HEK293 (cell line): ENCODE measurements around the gene OXCT2.

Experiments
- CTCF ChIA-PET: fragments of 350-600 bp; formaldehyde crosslinking; extraction: SDS; loops from one replicate; lab custom pipeline; 2021; ENCODE audit warnings: antibody characterized with exemption; lab: Yijun Ruan, JAX
- POLR2A ChIA-PET: fragments of 300-600 bp; formaldehyde crosslinking; extraction: SDS; loops from one replicate; lab custom pipeline; 2020; ENCODE audit warnings: antibody characterized with exemption, inconsistent platforms; lab: Yijun Ruan, JAX
- H3K27ac ChIP-seq: fragments of 200-500 bp; sonication (Bioruptor generic); 2 replicates; pipeline ENCODE4 v1.5.1; 2014; ENCODE audit warnings: low read depth, low read length, control low read depth, inconsistent platforms; ENCODE audit errors: extremely low read depth
- H3K36me3 ChIP-seq, 2 experiments: fragments of 200-500 bp in 1 of 2; sonication (Bioruptor generic) in 1 of 2; 1 replicate in 1 of 2; 2 replicates in 1 of 2; pipeline ENCODE4 v1.5.1; 2014 to 2017; ENCODE audit warnings: inconsistent platforms in 2 of 2, low read length in 2 of 2; ENCODE audit not compliant: control insufficient read depth in 2 of 2, insufficient read depth in 1 of 2
- H3K4me1 ChIP-seq: fragments of 200-500 bp; sonication (Bioruptor generic); 2 replicates; pipeline ENCODE4 v1.5.1; 2014; ENCODE audit warnings: mild to moderate bottlenecking, low read length, inconsistent platforms; ENCODE audit not compliant: control insufficient read depth, insufficient read depth
- H3K4me3 ChIP-seq: 2 replicates; pipeline ENCODE4 v1.5.1; 2011; ENCODE audit warnings: low read depth, mild to moderate bottlenecking, control low read depth, low read length, moderate library complexity
- H3K9me3 ChIP-seq: fragments of 200-500 bp; sonication (Bioruptor generic); 2 replicates; pipeline ENCODE4 v1.5.1; 2014; ENCODE audit warnings: low read depth, low read length, inconsistent platforms; ENCODE audit not compliant: control insufficient read depth, insufficient read depth
- BCL11B ChIP-seq: fragments of 450-650 bp; formaldehyde crosslinking; IDR thresholded peaks from 2 replicates; pipeline ENCODE4 v1.5.1; 2016; ENCODE audit warnings: low read depth, missing biosample characterization, missing genetic modification characterization
- ELK4 ChIP-seq: IDR thresholded peaks from 2 replicates; pipeline ENCODE4 v1.6.1; 2011; ENCODE audit warnings: mild to moderate bottlenecking, low read depth, low read length, borderline replicate concordance
- HOXC10 ChIP-seq: sonication (generic); formaldehyde crosslinking; IDR thresholded peaks from 2 replicates; pipeline ENCODE4 v1.8.1; 2023; ENCODE audit warnings: mild to moderate bottlenecking, missing genetic modification reagents
- KLF1 ChIP-seq: fragments of 450-650 bp; formaldehyde crosslinking; IDR thresholded peaks from 2 replicates; pipeline ENCODE4 v1.5.1; 2016; ENCODE audit warnings: missing biosample characterization, missing genetic modification characterization
- PRDM6 ChIP-seq: fragments of 450-650 bp; formaldehyde crosslinking; IDR thresholded peaks from 2 replicates; pipeline ENCODE4 v1.5.1; 2017; ENCODE audit warnings: missing biosample characterization, missing genetic modification characterization
- SCRT2 ChIP-seq: fragments of 450-650 bp; formaldehyde crosslinking; IDR thresholded peaks from 2 replicates; pipeline ENCODE4 v1.5.1; 2016; ENCODE audit warnings: missing biosample characterization, missing genetic modification characterization
- YY2 ChIP-seq: fragments of 450-650 bp; formaldehyde crosslinking; IDR thresholded peaks from 2 replicates; pipeline ENCODE4 v1.5.1; 2016; ENCODE audit warnings: missing biosample characterization, missing genetic modification characterization
- ZBTB8A ChIP-seq: fragments of 450-650 bp; formaldehyde crosslinking; IDR thresholded peaks from 2 replicates; pipeline ENCODE4 v1.5.1; 2016; ENCODE audit warnings: missing biosample characterization, missing genetic modification characterization
- ZEB2 ChIP-seq: fragments of 450-650 bp; formaldehyde crosslinking; IDR thresholded peaks from 2 replicates; pipeline ENCODE4 v1.5.1; 2016; ENCODE audit warnings: missing biosample characterization, missing genetic modification characterization
- ZFHX2 ChIP-seq: fragments of 450-650 bp; formaldehyde crosslinking; conservative IDR thresholded peaks from 2 replicates; pipeline ENCODE4 v1.5.1; 2016; ENCODE audit warnings: missing biosample characterization, missing genetic modification characterization
- ZNF112 ChIP-seq: fragments of 450-650 bp; formaldehyde crosslinking; IDR thresholded peaks from 2 replicates; pipeline ENCODE4 v1.5.0; 2017; ENCODE audit warnings: missing biosample characterization, missing genetic modification characterization
- ZNF140 ChIP-seq: fragments of 450-650 bp; formaldehyde crosslinking; IDR thresholded peaks from 2 replicates; pipeline ENCODE4 v1.5.1; 2016; ENCODE audit warnings: missing biosample characterization, missing genetic modification characterization
- ZNF221 ChIP-seq: fragments of 450-650 bp; formaldehyde crosslinking; IDR thresholded peaks from 2 replicates; pipeline ENCODE4 v1.5.1; 2017; ENCODE audit warnings: missing biosample characterization, missing genetic modification characterization, borderline replicate concordance
- ZNF248 ChIP-seq: fragments of 450-650 bp; formaldehyde crosslinking; IDR thresholded peaks from 2 replicates; pipeline ENCODE4 v1.5.1; 2017; ENCODE audit warnings: missing biosample characterization, missing genetic modification characterization
- ZNF266 ChIP-seq: fragments of 450-650 bp; formaldehyde crosslinking; IDR thresholded peaks from 2 replicates; pipeline ENCODE4 v1.5.1; 2016; ENCODE audit warnings: missing biosample characterization, missing genetic modification characterization, low read depth
- ZNF274 ChIP-seq, 2 experiments: fragments of 200-500 bp in 1 of 2; fragments of 450-650 bp in 1 of 2; sonication (Bioruptor generic) in 1 of 2; formaldehyde crosslinking in 1 of 2; IDR thresholded peaks; 2 replicates each; pipeline versions ENCODE4 v1.5.1 to v1.6.1; 2014 to 2016; ENCODE audit warnings: borderline replicate concordance in 1 of 2, inconsistent platforms in 1 of 2, low read length in 1 of 2, missing biosample characterization in 1 of 2, missing genetic modification characterization in 1 of 2
- ZNF292 ChIP-seq: fragments of 450-650 bp; formaldehyde crosslinking; IDR thresholded peaks from 2 replicates; pipeline ENCODE4 v1.5.1; 2016; ENCODE audit warnings: low read depth, missing biosample characterization, missing genetic modification characterization, borderline replicate concordance
- ZNF341 ChIP-seq: fragments of 450-650 bp; formaldehyde crosslinking; IDR thresholded peaks from 2 replicates; pipeline ENCODE4; 2016; ENCODE audit warnings: low read depth, missing biosample characterization, missing genetic modification characterization
- ZNF416 ChIP-seq: fragments of 450-650 bp; formaldehyde crosslinking; IDR thresholded peaks from 2 replicates; pipeline ENCODE4 v1.5.1; 2016; ENCODE audit warnings: missing biosample characterization, missing genetic modification characterization
- ZNF426 ChIP-seq: fragments of 450-650 bp; formaldehyde crosslinking; IDR thresholded peaks from 2 replicates; pipeline ENCODE4 v1.5.1; 2017; ENCODE audit warnings: missing biosample characterization, missing genetic modification characterization, mild to moderate bottlenecking, inconsistent platforms, moderate library complexity
- ZNF433 ChIP-seq: fragments of 450-650 bp; formaldehyde crosslinking; IDR thresholded peaks from 2 replicates; pipeline ENCODE4 v1.5.1; 2016; ENCODE audit warnings: missing biosample characterization, missing genetic modification characterization, low read depth
- ZNF555 ChIP-seq: fragments of 450-650 bp; formaldehyde crosslinking; conservative IDR thresholded peaks from 2 replicates; pipeline ENCODE4 v1.5.1; 2017; ENCODE audit warnings: missing biosample characterization, mild to moderate bottlenecking, missing genetic modification characterization, inconsistent platforms
- ZNF561 ChIP-seq: fragments of 450-650 bp; IDR thresholded peaks from 2 replicates; pipeline ENCODE4 v1.5.1; 2018; ENCODE audit warnings: missing biosample characterization, missing genetic modification characterization, borderline replicate concordance
- ZNF571 ChIP-seq: fragments of 450-650 bp; formaldehyde crosslinking; IDR thresholded peaks from 2 replicates; pipeline ENCODE4 v1.5.0; 2017; ENCODE audit warnings: missing biosample characterization, missing genetic modification characterization
- ZNF623 ChIP-seq: fragments of 450-650 bp; formaldehyde crosslinking; IDR thresholded peaks from 2 replicates; pipeline ENCODE4 v1.5.1; 2016; ENCODE audit warnings: missing biosample characterization, missing genetic modification characterization
- ZNF658 ChIP-seq: fragments of 450-650 bp; formaldehyde crosslinking; IDR thresholded peaks from 2 replicates; pipeline ENCODE4; 2016; ENCODE audit warnings: missing biosample characterization, missing genetic modification characterization
- ZNF660 ChIP-seq: fragments of 450-650 bp; IDR thresholded peaks from 2 replicates; pipeline ENCODE4 v1.5.1; 2018; ENCODE audit warnings: missing biosample characterization, mild to moderate bottlenecking, missing genetic modification characterization
- ZNF830 ChIP-seq: fragments of 450-650 bp; IDR thresholded peaks from 2 replicates; pipeline ENCODE4 v1.5.0; 2018; ENCODE audit warnings: missing biosample characterization, missing genetic modification characterization, low read depth, mild to moderate bottlenecking, moderate library complexity
- ZNF837 ChIP-seq: fragments of 450-650 bp; formaldehyde crosslinking; IDR thresholded peaks from 2 replicates; pipeline ENCODE4 v1.5.1; 2016; ENCODE audit warnings: missing biosample characterization, missing genetic modification characterization
- ZSCAN16 ChIP-seq: fragments of 450-650 bp; formaldehyde crosslinking; IDR thresholded peaks from 2 replicates; pipeline ENCODE4 v1.5.1; 2016; ENCODE audit warnings: missing biosample characterization, missing genetic modification characterization
- ZSCAN23 ChIP-seq: fragments of 450-650 bp; formaldehyde crosslinking; IDR thresholded peaks from 2 replicates; pipeline ENCODE4 v1.5.1; 2016; ENCODE audit warnings: missing biosample characterization, missing genetic modification characterization
- ZSCAN30 ChIP-seq: fragments of 450-650 bp; IDR thresholded peaks from 2 replicates; pipeline ENCODE4 v1.5.1; 2018; ENCODE audit warnings: missing biosample characterization, mild to moderate bottlenecking, missing genetic modification characterization, moderate library complexity
- ZXDB ChIP-seq: fragments of 450-650 bp; formaldehyde crosslinking; IDR thresholded peaks from 2 replicates; pipeline ENCODE4 v1.5.1; 2016; ENCODE audit warnings: missing biosample characterization, missing genetic modification characterization
- TF ChIP-seq, protein P1 (sequence below): fragments of 450-650 bp; formaldehyde crosslinking; IDR thresholded peaks from 2 replicates; pipeline ENCODE4 v1.5.1; 2016; ENCODE audit warnings: missing biosample characterization, missing genetic modification characterization

OXCT2 gene

GRCh38 chr1:39795651-39796050 is 24.5 kb upstream of the OXCT2 start:
- no peaks in the 10 kb centered on the region for H3K36me3 ChIP-seq
- no peaks in the 10 kb centered on the region for H3K9me3 ChIP-seq
- CTCF ChIA-PET: interaction anchor here (0.6 kb wide), 1 partner anchor 245 kb away, joined by 5 read pairs; the partner anchor contains the start of gene CAP1
- no peak overlapping the region for H3K4me3 ChIP-seq
- TF ChIP-seq ZSCAN30 (tag by site-specific recombination): no peak
- POLR2A ChIA-PET: no interaction called here
- H3K27ac ChIP-seq: no peak overlapping the region
- no peaks in the 10 kb centered on the region for H3K4me1 ChIP-seq

DNA sequence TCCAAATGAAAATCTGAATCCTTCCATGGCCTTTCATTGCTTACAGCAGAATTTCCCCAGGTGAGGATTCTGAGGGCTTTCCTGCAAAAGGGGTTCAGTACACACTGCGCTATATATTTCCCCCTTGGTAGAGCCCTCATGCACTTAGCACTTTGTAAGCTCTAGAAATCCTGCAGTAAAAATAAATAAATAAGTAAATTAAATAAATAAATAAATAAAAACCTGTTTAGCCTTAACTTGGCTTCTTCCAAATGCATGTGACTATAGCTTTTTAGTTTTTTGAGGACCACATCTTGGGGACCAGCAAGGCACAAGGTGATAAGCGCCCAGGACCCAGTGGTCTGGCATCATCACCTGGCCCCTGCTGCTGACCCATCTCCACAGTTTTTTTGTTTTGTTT is 20.7 kb upstream of the OXCT2 start:
- Histone ChIP-seq H3K36me3 (no peaks in the 10 kb centered on the region), H3K4me3 (no peak overlapping the region), H3K4me1 (no peaks in the 10 kb centered on the region), H3K27ac (no peak overlapping the region), H3K9me3 (no peaks in the 10 kb centered on the region)
- ChIA-PET POLR2A (no interaction called here), CTCF (no interaction called here)
- TF ChIP-seq ZFHX2 (tag by site-specific recombination) (no peak), ZSCAN23 (no peak), ZNF416 (no peak), ZNF433 (tag by site-specific recombination) (peak; percentile 28; the same call in 1 of the 2 replicates), ZNF274 (IDR thresholded peaks at IDR 0.05; ENCODE audit: low read length) (no peak), ZNF274 (tag by site-specific recombination; IDR thresholded peaks at IDR 0.05; ENCODE audit: borderline replicate concordance) (no peak), ZNF341 (tag by site-specific recombination) (no peak), ZNF221 (tag by site-specific recombination) (no peak), ZEB2 (no peak), ZNF561 (tag by site-specific recombination) (no peak), ZNF830 (tag by site-specific recombination) (no peak), ELK4 (no peak), ZNF292 (tag by site-specific recombination) (0 out of 2 replicates have a peak, but pooled peaks have one; percentile 18), ZNF837 (tag by site-specific recombination) (no peak), YY2 (no peak), ZNF658 (tag by site-specific recombination) (no peak), ZNF112 (tag by site-specific recombination) (no peak), ZNF266 (tag by site-specific recombination) (0 out of 2 replicates have a peak, but pooled peaks have one; percentile 21), ZNF571 (tag by site-specific recombination) (no peak), ZNF140 (tag by site-specific recombination) (peak; percentile 48; the same call in 1 of the 2 replicates), ZSCAN16 (tag by site-specific recombination) (no peak), KLF1 (tag by site-specific recombination) (no peak), ZNF660 (tag by site-specific recombination) (no peak), ZNF555 (tag by site-specific recombination) (no peak; the same call in none of the 2 replicates), PRDM6 (tag by site-specific recombination) (no peak), BCL11B (tag by site-specific recombination) (no peak), ZNF623 (tag by site-specific recombination) (peak; percentile 51), SCRT2 (tag by site-specific recombination) (no peak), ZNF248 (tag by site-specific recombination) (no peak), ZXDB (no peak), HOXC10 (CRISPR knock-in tag) (no peak), ZBTB8A (tag by site-specific recombination) (peak; percentile 34; the same call in 1 of the 2 replicates), ZNF426 (tag by site-specific recombination) (peak; percentile 53)
- TF ChIP-seq, protein P1, sequence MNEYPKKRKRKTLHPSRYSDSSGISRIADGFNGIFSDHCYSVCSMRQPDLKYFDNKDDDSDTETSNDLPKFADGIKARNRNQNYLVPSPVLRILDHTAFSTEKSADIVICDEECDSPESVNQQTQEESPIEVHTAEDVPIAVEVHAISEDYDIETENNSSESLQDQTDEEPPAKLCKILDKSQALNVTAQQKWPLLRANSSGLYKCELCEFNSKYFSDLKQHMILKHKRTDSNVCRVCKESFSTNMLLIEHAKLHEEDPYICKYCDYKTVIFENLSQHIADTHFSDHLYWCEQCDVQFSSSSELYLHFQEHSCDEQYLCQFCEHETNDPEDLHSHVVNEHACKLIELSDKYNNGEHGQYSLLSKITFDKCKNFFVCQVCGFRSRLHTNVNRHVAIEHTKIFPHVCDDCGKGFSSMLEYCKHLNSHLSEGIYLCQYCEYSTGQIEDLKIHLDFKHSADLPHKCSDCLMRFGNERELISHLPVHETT (tag by site-specific recombination): no peak
